ENCODE data around the gene HOXA9.

DNA sequence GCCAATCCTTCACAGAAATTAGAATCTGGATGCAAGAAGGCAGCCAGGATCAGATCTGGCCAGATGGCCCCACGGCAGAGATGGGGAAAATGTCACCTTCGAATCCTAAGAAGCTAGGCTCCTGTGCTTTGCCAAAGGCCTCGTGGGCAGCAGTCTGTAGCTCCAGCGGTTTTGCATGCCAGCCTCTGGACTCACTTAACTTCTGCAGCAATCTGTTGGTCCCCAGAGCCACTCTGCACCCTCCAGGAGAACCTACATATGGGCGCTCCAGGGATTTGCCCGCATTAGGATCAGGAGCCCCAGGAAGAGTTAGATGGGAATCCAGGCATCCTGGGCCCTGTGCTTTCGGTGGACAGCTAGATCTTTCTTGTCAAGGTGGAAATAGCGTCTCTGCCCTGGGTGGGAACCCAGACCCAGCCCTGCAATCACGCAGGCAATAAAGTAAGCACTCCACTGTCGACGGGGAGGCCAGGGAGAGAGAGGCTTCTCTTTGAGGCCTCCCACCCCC, 44.6 kb upstream of the HOXA9 start:
- TF ChIP-seq POLR2A (IDR thresholded peaks at IDR 0.05) (no peak), CTCF (IDR thresholded peaks at IDR 0.05) (no peak)
